ENCODE results near the gene VILL. TPM values are rescaled to one million over a fixed set of nuclear protein-coding genes. Genes with fewer than 3 reads are reported as not detected.
A peak's percentile ranks its signal among the peaks of the same experiment; 100 is the strongest.

The VILL gene
- total and polyA plus RNA-seq, 2 of the 8 experiments (the other 6 are each of a cell fraction or from before 2014, with no cell fraction given), result 4.1 to 4.2 TPM

- Histone ChIP-seq H2BK5ac (ENCODE audit: low read depth, low read length) (no peak overlapping the region), H3K4me2 (ENCODE audit: insufficient read depth in 1 of 2, low read depth in 2 of 2, low read length in 2 of 2) (no peak overlapping the region), H3K27ac (ENCODE audit: low read depth, low read length) (no peak overlapping the region), H3K18ac (ENCODE audit: extremely low read depth, low read length) (no peak overlapping the region), H4K5ac (ENCODE audit: insufficient read length, low read depth, low read length) (no peak overlapping the region), H3K23me2 (ENCODE audit: low read depth, low read length) (no peaks in the 10 kb centered on the region), H2BK12ac (ENCODE audit: low read depth, low read length) (no peak overlapping the region), H2BK120ac (replicated peaks; ENCODE audit: low read depth, low read length) (no peak overlapping the region), H4K20me1 (replicated peaks in 1 of 2; ENCODE audit: control insufficient read depth in 1 of 2, insufficient read depth in 2 of 2, low read length in 2 of 2) (no peaks in the 10 kb centered on the region), H2BK20ac (ENCODE audit: low read length) (no peak overlapping the region), H4K8ac (ENCODE audit: extremely low read depth, insufficient read depth, low read length) (peak overlapping the region; percentile 74; the same call in 1 of the 2 replicates), H3K23ac (ENCODE audit: insufficient read length) (no peak overlapping the region), H3K9me3 (ENCODE audit: insufficient read depth in 2 of 2, low read depth in 1 of 2, low read length in 1 of 2) (peaks cover 8 to 18% of the 10 kb centered on the region in 2 experiments; a peak in 3 of 4 replicates), H3K56ac (replicated peaks; ENCODE audit: insufficient read length, low read depth, low read length) (no peak overlapping the region), H4K91ac (replicated peaks; ENCODE audit: insufficient read length, low read length) (no peak overlapping the region), H2AK5ac (ENCODE audit: low read depth, low read length) (no peak overlapping the region), H3K14ac (ENCODE audit: insufficient read length) (no peak overlapping the region), H3K4me3 (ENCODE audit: extremely low read depth in 1 of 4, insufficient read depth in 2 of 4, low read depth in 3 of 4, low read length in 4 of 4) (no peak overlapping the region), H3K27me3 (replicated peaks in 1 of 4; ENCODE audit: control insufficient read depth in 3 of 4, extremely low read depth in 1 of 4, insufficient read depth in 3 of 4, low read length in 3 of 4) (no peaks in the 10 kb centered on the region; a peak in 1 of 7 replicates), H3K9ac (replicated peaks in 1 of 4; ENCODE audit: extremely low read depth in 1 of 4, low read depth in 3 of 4, low read length in 3 of 4) (no peak overlapping the region), H2BK15ac (ENCODE audit: low read length) (no peak overlapping the region), H3K4me1 (replicated peaks in 1 of 4; ENCODE audit: control insufficient read depth in 3 of 4, insufficient read depth in 4 of 4, low read length in 3 of 4) (no peaks in the 10 kb centered on the region), H3K4ac (replicated peaks; ENCODE audit: insufficient read length, low read depth, low read length) (no peak overlapping the region), H3K79me1 (ENCODE audit: low read depth, low read length) (no peaks in the 10 kb centered on the region), H3K79me2 (ENCODE audit: control insufficient read depth in 1 of 2, insufficient read depth in 2 of 2, low read length in 2 of 2) (no peaks in the 10 kb centered on the region), H3K36me3 (ENCODE audit: control insufficient read depth in 2 of 4, insufficient read depth in 4 of 4, low read length in 3 of 4) (no peaks in the 10 kb centered on the region), H2AFZ (ENCODE audit: low read length) (no peak overlapping the region)
- WGBS, 2 experiments (ENCODE audit: extremely low coverage in 1 of 2, insufficient coverage in 1 of 2, insufficient read length in 1 of 2, insufficient replicate concordance in 2 of 2, low coverage in 1 of 2, low lambda C conversion rate in 2 of 2, missing lambda C conversion rate in 1 of 2), result 78% methylated on average over 4 of the region's 4 CpGs; no CpG with 5 or more reads in 1 of the 2 experiments
- FAIRE-seq, result no peak
- no peak for DNase-seq (ENCODE audit: low read depth in 1 of 2, low spot score in 2 of 2)
- CTCF ChIA-PET (ENCODE audit: partially characterized antibody), result no interaction called here
- POLR2A ChIA-PET (ENCODE audit: partially characterized antibody), result interaction anchor here (0.7 kb wide), 1 partner anchor 566 kb away, joined by 3 read pairs; no protein-coding TSS in a partner anchor
- TF ChIP-seq EP300 (IDR thresholded peaks at IDR 0.05; ENCODE audit: borderline replicate concordance in 1 of 2, low read depth in 2 of 2, low read length in 2 of 2), result no peak
- TF ChIP-seq POLR2A (IDR thresholded peaks at IDR 0.05; ENCODE audit: control extremely low read depth in 1 of 2, low read depth in 2 of 2, low read length in 2 of 2), result no peak
- no peak for TF ChIP-seq HDAC6 (IDR thresholded peaks at IDR 0.05; ENCODE audit: low read depth, low read length)
- no peak for TF ChIP-seq CBX8 (IDR thresholded peaks at IDR 0.05; ENCODE audit: borderline replicate concordance, low read depth, low read length)
- no peak for TF ChIP-seq CREB1 (IDR thresholded peaks at IDR 0.05)
- TF ChIP-seq TAF7 (optimal IDR thresholded peaks at IDR 0.05; ENCODE audit: borderline replicate concordance, low read depth, low read length), result no peak
These were observed 59.0 kb downstream of the VILL start for GRCh38 chr3:38049358-38050126.
